ENCODE measurements around the gene H1-8.

Gene H1-8

DNA sequence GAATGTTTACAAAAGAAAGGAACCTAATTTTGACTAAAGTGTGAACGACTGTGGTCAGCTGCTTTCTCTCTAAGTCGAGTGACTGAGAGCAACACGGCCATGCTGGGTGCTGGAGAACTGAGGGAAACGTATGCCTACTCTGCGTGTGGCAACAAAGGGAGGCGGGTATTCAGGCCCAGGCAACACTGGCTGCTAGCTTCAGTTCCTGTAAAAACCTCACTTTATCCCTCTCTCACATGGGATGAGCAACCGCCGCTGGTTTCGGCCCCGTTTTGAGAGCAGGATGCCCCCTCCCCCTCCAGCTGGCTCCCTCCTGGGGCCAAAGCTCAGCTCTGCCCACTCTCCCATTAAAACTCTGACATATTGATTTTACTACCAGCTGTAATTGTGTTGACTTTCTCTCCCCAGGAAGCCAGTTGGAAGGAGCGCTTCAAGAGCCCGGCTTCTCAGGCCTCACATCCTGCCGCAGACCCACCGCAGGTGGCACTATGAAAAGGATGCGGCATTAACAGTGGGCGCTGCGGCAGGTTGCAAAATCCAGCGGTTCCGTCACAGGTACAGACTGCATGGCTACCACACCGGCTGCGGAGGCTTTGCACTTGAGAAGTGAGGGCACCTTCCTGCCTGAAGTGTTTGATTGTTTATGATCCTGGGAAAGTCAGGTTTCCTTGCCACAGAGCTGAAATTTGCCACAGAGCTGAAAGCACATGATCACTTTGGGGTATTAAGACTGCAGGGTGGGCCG is 50.8 kb downstream of the H1-8 start:
- DNase-seq (ENCODE audit: low read depth in 2 of 2) = peak in 1 of 2 donors; percentile 23

DNA sequence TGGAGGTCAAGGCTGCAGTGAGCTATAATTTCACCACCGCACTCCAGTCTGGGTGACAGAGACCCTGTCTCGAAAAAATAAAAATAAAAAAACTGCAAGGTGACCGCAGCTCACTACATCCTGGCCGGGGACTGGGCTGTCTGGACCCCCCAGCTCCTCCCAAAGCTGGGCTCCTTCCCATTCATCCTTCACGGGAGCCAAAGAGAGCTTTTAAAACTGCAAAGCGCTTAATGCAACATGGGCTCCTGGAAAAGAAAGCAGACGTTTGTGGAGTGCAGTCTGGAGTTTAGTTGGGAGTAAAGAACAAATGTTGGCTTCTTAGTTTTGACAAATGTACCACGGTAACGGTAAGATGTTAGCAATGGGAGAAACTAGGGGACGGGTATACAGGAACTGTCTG is 51.4 kb downstream of the H1-8 start:
- DNase-seq (ENCODE audit: low read depth in 2 of 2) = no peak

DNA sequence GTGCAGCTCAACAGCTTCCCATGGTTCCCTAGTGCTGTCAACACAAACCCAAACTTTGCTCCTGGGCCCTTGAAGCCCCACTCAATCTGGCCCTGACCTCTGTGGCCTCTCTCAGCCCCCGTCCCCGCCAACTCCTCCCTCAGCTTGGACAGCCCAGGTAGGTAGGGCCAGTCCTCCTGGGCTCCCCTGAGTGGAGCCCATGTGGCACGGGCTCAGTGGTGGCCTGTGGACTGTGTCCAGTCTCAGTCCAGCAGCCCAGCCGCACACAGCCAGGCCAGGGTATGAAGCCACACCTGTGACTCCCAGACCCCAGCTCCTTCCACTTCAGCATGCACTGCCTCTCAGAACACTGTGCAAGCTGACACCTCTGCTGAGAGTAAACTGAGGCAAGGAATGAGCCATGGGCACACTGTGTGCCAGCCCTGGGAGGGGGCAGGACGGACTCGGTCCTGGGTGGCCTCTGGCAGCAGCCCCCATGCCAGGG is 52.0 kb downstream of the H1-8 start:
- no peak for DNase-seq (ENCODE audit: low read depth in 2 of 2)

DNA sequence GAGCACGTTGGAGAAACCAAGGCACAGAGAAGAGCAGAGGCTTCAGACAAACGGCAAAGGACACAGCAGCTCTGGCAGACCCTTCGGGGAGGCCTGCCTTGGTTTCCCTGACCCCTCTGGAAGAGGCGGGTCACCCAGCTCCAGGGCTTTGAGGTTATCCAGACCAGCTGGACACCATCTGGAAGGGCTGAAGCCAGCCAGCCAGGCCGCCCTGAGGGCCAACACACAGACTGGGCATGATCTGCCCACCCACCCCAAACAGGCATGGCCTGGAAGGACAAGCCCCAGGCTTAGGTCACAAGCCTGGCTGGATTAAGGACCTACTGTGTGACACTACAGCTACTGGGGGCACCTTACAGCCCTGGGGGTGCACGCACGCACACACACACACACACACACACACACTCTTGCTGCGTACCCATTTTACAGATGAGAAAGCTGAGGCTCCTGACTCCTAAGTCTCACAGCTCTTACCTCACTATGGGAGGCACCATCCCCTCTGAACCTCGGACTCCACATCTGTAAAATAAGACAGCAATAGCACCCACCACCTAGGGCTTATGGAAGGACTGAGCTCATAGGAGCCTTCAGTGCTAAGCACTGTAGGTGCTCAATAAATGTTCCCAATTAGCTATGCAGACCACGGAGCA is 52.7 kb downstream of the H1-8 start:
- DNase-seq (ENCODE audit: low read depth in 2 of 2) = no peak

- DNase-seq (ENCODE audit: low read depth in 2 of 2) = no peak
Observed at GRCh38 chr3:129596194-129597086, 53.5 kb downstream of the H1-8 start.

DNA sequence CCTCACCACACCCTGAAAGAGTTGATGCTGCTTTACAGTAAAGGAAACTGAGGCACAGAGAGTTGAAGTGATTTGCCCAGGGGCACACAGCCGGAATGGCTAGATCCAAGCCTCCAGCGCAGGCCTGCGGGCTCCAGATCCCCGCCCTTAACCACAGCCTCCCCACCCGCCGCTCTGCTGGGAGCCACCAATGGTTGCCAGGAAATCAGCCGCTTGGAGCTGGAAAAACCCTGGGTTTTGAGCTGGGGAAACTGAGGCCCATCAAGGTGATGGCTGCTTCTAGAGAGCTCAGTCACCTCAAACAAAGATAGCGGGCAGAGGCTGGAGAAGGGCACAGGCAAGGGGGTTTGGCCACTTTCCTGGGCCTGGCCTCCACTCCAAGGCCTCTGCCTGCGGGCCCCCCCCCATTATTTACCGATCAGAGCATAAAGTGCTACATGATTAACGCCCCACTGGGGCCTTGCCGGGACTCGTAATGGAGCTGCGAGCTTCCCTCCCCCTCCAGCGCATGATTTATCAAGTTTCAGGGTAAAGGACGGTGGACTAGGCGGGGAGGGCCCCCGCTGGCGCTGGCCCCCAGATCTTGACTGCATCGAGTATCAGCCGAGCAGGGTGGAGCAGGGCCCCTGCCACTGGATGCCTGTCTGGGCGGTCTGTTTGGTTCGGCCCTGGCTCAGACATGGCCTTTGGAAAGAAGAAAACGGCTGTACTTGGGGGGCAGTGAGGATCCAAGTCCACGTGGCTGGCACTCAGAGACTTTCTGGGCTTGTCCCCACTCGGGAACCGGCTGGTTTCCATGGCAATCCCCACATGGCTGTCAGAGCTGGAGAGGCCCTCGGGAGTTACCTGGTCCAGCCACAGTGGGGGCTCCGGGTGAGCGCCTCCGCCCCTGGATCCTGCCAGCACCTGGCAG is 54.4 kb downstream of the H1-8 start:
- DNase-seq (ENCODE audit: low read depth in 2 of 2) = no peak

DNA sequence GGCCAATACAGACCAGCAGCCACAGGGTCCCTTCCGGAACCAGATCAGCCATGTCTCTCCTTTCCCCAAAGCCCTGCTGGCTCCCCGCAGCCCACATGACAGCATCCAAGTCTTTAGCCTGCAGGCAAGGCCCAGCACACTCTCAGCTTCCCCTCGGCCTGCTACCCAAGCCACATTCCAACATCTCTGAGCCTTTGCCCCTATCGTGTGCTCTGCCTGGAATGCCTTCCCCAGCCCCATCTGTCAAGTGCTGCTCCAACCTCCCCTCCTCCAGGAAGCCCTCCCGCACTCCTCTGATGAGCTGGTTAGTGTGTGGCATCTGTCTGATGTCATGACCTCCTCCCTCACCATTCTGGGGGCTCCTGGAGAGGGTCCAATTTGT is 55.0 kb downstream of the H1-8 start:
- DNase-seq (ENCODE audit: low read depth in 2 of 2) = no peak

GRCh38 chr3:129598484-129598883 is 55.5 kb downstream of the H1-8 start:
- no peak for DNase-seq (ENCODE audit: low read depth in 2 of 2)

GRCh38 chr3:129599073-129599472 is 56.1 kb downstream of the H1-8 start:
- no peak for DNase-seq (ENCODE audit: low read depth in 2 of 2)

DNA sequence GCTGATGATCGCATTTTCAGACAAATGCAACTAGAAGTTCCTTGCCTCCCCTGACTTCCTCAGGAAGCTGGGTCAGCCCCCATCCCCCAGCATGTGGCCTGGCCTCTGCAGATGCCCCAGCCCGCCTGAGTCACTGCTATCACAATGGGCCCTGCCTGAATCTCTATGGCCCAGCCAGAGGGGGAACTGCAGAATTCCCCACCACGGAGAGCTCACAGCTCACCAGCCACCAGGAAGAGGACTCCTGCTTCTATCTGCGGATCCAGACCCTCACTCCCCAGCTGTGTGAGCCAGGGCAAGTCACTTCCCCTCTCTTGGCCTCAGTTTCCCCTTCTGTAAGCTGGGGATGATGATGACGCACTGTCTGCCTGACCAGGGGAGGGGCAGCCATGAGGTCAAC is 56.6 kb downstream of the H1-8 start:
- no peak for DNase-seq (ENCODE audit: low read depth in 2 of 2)

DNA sequence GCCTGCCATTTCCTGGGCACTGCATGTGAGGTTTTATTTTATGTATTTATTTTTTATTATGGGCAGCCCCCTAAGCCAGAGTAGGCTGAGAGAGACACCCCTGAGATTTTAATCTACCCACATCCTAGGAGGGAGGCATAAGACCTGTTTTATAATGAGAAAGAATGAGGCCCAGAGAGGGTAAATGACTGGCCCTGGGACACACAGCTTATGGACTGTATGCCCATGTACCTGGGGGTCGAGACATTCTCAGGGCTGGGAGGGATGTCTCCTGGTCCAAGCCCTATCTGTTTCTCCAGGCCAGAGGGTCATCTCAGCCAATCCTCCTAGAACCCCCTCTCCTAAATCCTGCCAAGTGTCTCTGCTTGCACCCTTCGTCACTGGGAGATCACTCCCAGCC is 57.4 kb downstream of the H1-8 start:
- no peak for DNase-seq (ENCODE audit: low read depth in 2 of 2)
